ENCODE results near the gene COL9A2. TPM values are rescaled to one million over a fixed set of nuclear protein-coding genes. Genes with fewer than 3 reads are reported as not detected.

COL9A2 gene
- total RNA-seq, 1 experiment from 2014 or later = 0.23 TPM

GRCh38 chr1:40265919-40266318, 51.2 kb downstream of the COL9A2 start:
- no peak overlapping the region for H3K4me3 Mint-ChIP-seq (ENCODE audit: unreplicated experiment)
- no peak for TF ChIP-seq CTCF (IDR thresholded peaks at IDR 0.05; ENCODE audit: insufficient read depth in 1 of 2, low read depth in 1 of 2, low read length in 1 of 2, severe bottlenecking in 1 of 2, unreplicated experiment in 1 of 2)
- ChIA-PET POLR2A (no interaction called here), CTCF (interaction anchor here (0.6 kb wide), 1 partner anchor 41 kb away, joined by 3 read pairs; no protein-coding TSS in a partner anchor)
- H3K4me3 ChIP-seq (ENCODE audit: low read depth, low read length) = no peak overlapping the region
- BruUV-seq (replicated peaks) = no TSS peak
- H3K36me3 Mint-ChIP-seq (ENCODE audit: insufficient read depth, unreplicated experiment) = peaks cover 41% of the 10 kb centered on the region
- no peaks in the 10 kb centered on the region for H3K9me3 ChIP-seq
- no peaks in the 10 kb centered on the region for H3K27me3 ChIP-seq (replicated peaks; ENCODE audit: control insufficient read depth, insufficient read depth, low read length)
- no peaks in the 10 kb centered on the region for H3K4me1 Mint-ChIP-seq (ENCODE audit: low read depth, unreplicated experiment)
- no peaks in the 10 kb centered on the region for H3K36me3 ChIP-seq (ENCODE audit: control insufficient read depth, insufficient read depth, low read length)
- no peaks in the 10 kb centered on the region for H3K9me3 Mint-ChIP-seq (ENCODE audit: unreplicated experiment)
- no peaks in the 10 kb centered on the region for H3K27me3 Mint-ChIP-seq (ENCODE audit: insufficient read depth, unreplicated experiment)
- no peak overlapping the region for H3K27ac Mint-ChIP-seq (ENCODE audit: unreplicated experiment)
- no peak for DNase-seq
- intact Hi-C loops (cut with micrococcal nuclease; ENCODE audit: unreplicated experiment) = no loop called here
- H3K4me1 ChIP-seq = no peaks in the 10 kb centered on the region

GRCh38 chr1:40265298-40265697, 51.8 kb downstream of the COL9A2 start:
- no peaks in the 10 kb centered on the region for H3K27me3 ChIP-seq (replicated peaks; ENCODE audit: control insufficient read depth, insufficient read depth, low read length)
- intact Hi-C loops (cut with micrococcal nuclease; ENCODE audit: unreplicated experiment) = no loop called here
- H3K4me1 ChIP-seq = no peaks in the 10 kb centered on the region
- no peak overlapping the region for H3K4me3 Mint-ChIP-seq (ENCODE audit: unreplicated experiment)
- no peak for DNase-seq
- peaks cover 36% of the 10 kb centered on the region for H3K36me3 Mint-ChIP-seq (ENCODE audit: insufficient read depth, unreplicated experiment)
- BruUV-seq (replicated peaks) = no TSS peak
- H3K4me3 ChIP-seq (ENCODE audit: low read depth, low read length) = no peak overlapping the region
- H3K27ac Mint-ChIP-seq (ENCODE audit: unreplicated experiment) = no peak overlapping the region
- no peak for TF ChIP-seq CTCF (IDR thresholded peaks at IDR 0.05; ENCODE audit: insufficient read depth in 1 of 2, low read depth in 1 of 2, low read length in 1 of 2, severe bottlenecking in 1 of 2, unreplicated experiment in 1 of 2)
- no peaks in the 10 kb centered on the region for H3K36me3 ChIP-seq (ENCODE audit: control insufficient read depth, insufficient read depth, low read length)
- no peaks in the 10 kb centered on the region for H3K9me3 ChIP-seq
- H3K4me1 Mint-ChIP-seq (ENCODE audit: low read depth, unreplicated experiment) = no peaks in the 10 kb centered on the region
- no peaks in the 10 kb centered on the region for H3K9me3 Mint-ChIP-seq (ENCODE audit: unreplicated experiment)
- ChIA-PET POLR2A (no interaction called here), CTCF (interaction anchor here (0.6 kb wide), 1 partner anchor 42 kb away, joined by 3 read pairs; no protein-coding TSS in a partner anchor)
- H3K27me3 Mint-ChIP-seq (ENCODE audit: insufficient read depth, unreplicated experiment) = no peaks in the 10 kb centered on the region

GRCh38 chr1:40264354-40264781, 52.7 kb downstream of the COL9A2 start:
- Mint-ChIP-seq H3K27me3 (ENCODE audit: insufficient read depth, unreplicated experiment) (no peaks in the 10 kb centered on the region), H3K4me3 (ENCODE audit: unreplicated experiment) (no peak overlapping the region), H3K27ac (ENCODE audit: unreplicated experiment) (no peak overlapping the region), H3K4me1 (ENCODE audit: low read depth, unreplicated experiment) (no peaks in the 10 kb centered on the region), H3K36me3 (ENCODE audit: insufficient read depth, unreplicated experiment) (peaks cover 30% of the 10 kb centered on the region), H3K9me3 (ENCODE audit: unreplicated experiment) (no peaks in the 10 kb centered on the region)
- TF ChIP-seq CTCF (IDR thresholded peaks at IDR 0.05; ENCODE audit: insufficient read depth in 1 of 2, low read depth in 1 of 2, low read length in 1 of 2, severe bottlenecking in 1 of 2, unreplicated experiment in 1 of 2) = no peak
- intact Hi-C loops (cut with micrococcal nuclease; ENCODE audit: unreplicated experiment) = no loop called here
- POLR2A ChIA-PET = no interaction called here
- no peak for DNase-seq
- no peaks in the 10 kb centered on the region for H3K9me3 ChIP-seq
- no peaks in the 10 kb centered on the region for H3K4me1 ChIP-seq
- H3K27me3 ChIP-seq (replicated peaks; ENCODE audit: control insufficient read depth, insufficient read depth, low read length) = no peaks in the 10 kb centered on the region
- CTCF ChIA-PET = no interaction called here
- H3K36me3 ChIP-seq (ENCODE audit: control insufficient read depth, insufficient read depth, low read length) = no peaks in the 10 kb centered on the region; the same call in 1 of the 2 replicates
- BruUV-seq (replicated peaks) = no TSS peak
- H3K4me3 ChIP-seq (ENCODE audit: low read depth, low read length) = no peak overlapping the region

Measured in Caco-2 (cell line).